ENCODE measurements around the gene FDX1. TPM values are rescaled to one million over a fixed set of nuclear protein-coding genes. Genes with fewer than 3 reads are reported as not detected.
"Not testable (repeated sequence)": the region's sequence is repeated elsewhere in the genome, so short reads cannot be mapped to it uniquely, and the experiment has no call there.

The FDX1 gene
- total and polyA plus RNA-seq, 7 experiments from 2014 or later: 7.7 to 18.5 (median 10.9) TPM

- intact Hi-C loops (cut with micrococcal nuclease): not testable (repeated sequence)
These were observed 26.2 kb upstream of the FDX1 start for GRCh38 chr11:110403585-110403984.

DNA sequence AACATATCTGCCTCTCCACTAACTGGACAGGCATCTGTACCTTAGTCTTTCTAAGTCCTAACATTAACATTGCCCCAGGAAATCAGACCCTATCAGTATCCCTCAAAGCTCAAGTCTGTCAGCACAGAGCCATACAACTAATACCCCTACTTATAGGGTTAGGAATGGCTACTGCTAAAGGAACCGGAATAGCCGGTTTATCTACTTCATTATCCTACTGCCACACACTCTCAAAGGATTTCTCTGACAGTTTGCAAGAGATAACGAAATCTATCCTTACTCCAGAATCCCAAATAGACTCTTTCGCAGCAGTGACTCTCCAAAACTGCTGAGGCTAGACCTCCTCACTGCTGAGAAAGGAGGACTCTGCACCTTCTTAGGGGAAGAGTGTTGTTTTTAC lies 24.1 kb upstream of the FDX1 start:
- H3K27me3 Mint-ChIP-seq; DNase-seq; H3K27ac ChIP-seq (ENCODE audit: low read depth, low read length); H3K36me3 ChIP-seq (ENCODE audit: control insufficient read depth in 2 of 3, insufficient read depth in 3 of 3, low read length in 3 of 3); H3K4me1 Mint-ChIP-seq; ATAC-seq; H3K4me3 Mint-ChIP-seq; H3K27ac Mint-ChIP-seq; H3K4me3 ChIP-seq (ENCODE audit: low read length); POLR2A ChIA-PET; intact Hi-C loops (cut with micrococcal nuclease); H3K36me3 Mint-ChIP-seq; H3K9me3 ChIP-seq (ENCODE audit: control insufficient read depth in 2 of 3, low read length in 3 of 3); H3K4me1 ChIP-seq (ENCODE audit: control insufficient read depth in 2 of 2, insufficient read depth in 2 of 2, low read length in 2 of 2); H3K27me3 ChIP-seq (ENCODE audit: control insufficient read depth in 2 of 2, insufficient read depth in 2 of 2, low read length in 2 of 2): not testable (repeated sequence)
- H3K9me3 Mint-ChIP-seq: peaks cover 0 to 13% (median 0%) of the 10 kb centered on the region in 11 donors
- CTCF ChIA-PET: interaction anchor here (1.2 kb wide), 1 partner anchor 27 kb away, joined by 4 read pairs; no protein-coding TSS in a partner anchor

More at GRCh38 chr11:110403585-110403984, 26.2 kb upstream of the FDX1 start:
- H3K27ac Mint-ChIP-seq; H3K36me3 Mint-ChIP-seq; POLR2A ChIA-PET; H3K9me3 ChIP-seq (ENCODE audit: control insufficient read depth in 2 of 3, low read length in 3 of 3); ATAC-seq; H3K27ac ChIP-seq (ENCODE audit: low read depth, low read length); H3K36me3 ChIP-seq (ENCODE audit: control insufficient read depth in 2 of 3, insufficient read depth in 3 of 3, low read length in 3 of 3); H3K27me3 ChIP-seq (ENCODE audit: control insufficient read depth in 2 of 2, insufficient read depth in 2 of 2, low read length in 2 of 2); CTCF ChIA-PET; H3K4me3 ChIP-seq (ENCODE audit: low read length); H3K4me1 ChIP-seq (ENCODE audit: control insufficient read depth in 2 of 2, insufficient read depth in 2 of 2, low read length in 2 of 2); H3K4me1 Mint-ChIP-seq; H3K4me3 Mint-ChIP-seq; DNase-seq; H3K27me3 Mint-ChIP-seq: not testable (repeated sequence)
- H3K9me3 Mint-ChIP-seq: peaks cover 0 to 13% (median 0%) of the 10 kb centered on the region in 11 donors

DNA sequence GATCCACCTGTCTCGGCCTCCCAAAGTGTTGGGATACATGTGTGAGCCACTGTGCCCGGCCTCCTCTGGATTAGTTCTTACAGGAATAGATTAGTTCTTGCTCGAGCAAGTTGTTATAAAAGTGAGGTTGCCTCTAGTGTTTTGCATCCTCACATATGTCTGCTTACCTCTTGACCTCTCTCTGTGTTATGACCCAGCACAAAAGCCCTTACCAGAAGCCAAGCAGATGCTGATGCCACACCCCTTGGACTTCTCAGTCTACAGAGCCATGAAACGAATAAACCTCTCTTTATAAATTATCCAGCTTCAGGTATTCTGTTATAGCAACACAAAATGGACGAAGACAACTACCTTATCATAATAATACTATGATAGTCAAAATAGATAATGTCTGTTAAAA lies 22.4 kb upstream of the FDX1 start:
- H3K4me1 Mint-ChIP-seq: peaks cover 0 to 2% (median 0%) of the 10 kb centered on the region in 7 donors
- no peak for ATAC-seq
- no peak overlapping the region for H3K27ac ChIP-seq (ENCODE audit: low read depth, low read length)

DNA sequence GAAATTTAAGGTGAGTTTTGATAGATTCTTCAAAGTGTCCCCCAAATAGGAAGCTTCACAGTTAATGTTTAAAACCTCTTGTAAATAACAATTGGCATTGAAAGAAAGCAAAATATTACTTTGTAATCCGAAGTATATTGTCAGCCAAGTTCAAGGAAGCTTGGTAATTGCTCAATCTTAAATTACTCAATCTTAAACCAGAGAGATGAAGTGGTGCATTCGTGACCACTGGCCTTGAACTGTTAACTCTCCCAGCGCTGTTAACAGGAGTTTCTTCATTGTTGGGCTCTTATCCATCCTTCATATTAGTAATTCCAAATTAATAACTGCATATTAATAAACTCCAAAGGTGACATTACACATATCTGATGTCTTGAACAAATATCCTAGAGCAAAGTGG lies 20.6 kb upstream of the FDX1 start:
- no peaks in the 10 kb centered on the region for H3K36me3 ChIP-seq (ENCODE audit: control insufficient read depth in 2 of 3, insufficient read depth in 3 of 3, low read length in 3 of 3)
- H3K4me3 Mint-ChIP-seq: no peak overlapping the region

More for the DNA sequence above, 22.4 kb upstream of the FDX1 start:
- H3K9me3 Mint-ChIP-seq: peaks cover 0 to 13% (median 0%) of the 10 kb centered on the region in 11 donors
- Histone ChIP-seq H3K36me3 (ENCODE audit: control insufficient read depth in 2 of 3, insufficient read depth in 3 of 3, low read length in 3 of 3) (no peaks in the 10 kb centered on the region), H3K27me3 (ENCODE audit: control insufficient read depth in 2 of 2, insufficient read depth in 2 of 2, low read length in 2 of 2) (no peaks in the 10 kb centered on the region), H3K4me3 (ENCODE audit: low read length) (no peak overlapping the region), H3K9me3 (ENCODE audit: control insufficient read depth in 2 of 3, low read length in 3 of 3) (no peaks in the 10 kb centered on the region), H3K4me1 (ENCODE audit: control insufficient read depth in 2 of 2, insufficient read depth in 2 of 2, low read length in 2 of 2) (no peaks in the 10 kb centered on the region)
- H3K36me3 Mint-ChIP-seq: no peaks in the 10 kb centered on the region
- no peak overlapping the region for H3K4me3 Mint-ChIP-seq
- intact Hi-C loops (cut with micrococcal nuclease): no loop called here
- CTCF ChIA-PET: no interaction called here
- H3K27ac Mint-ChIP-seq: no peak overlapping the region
- peaks cover 0 to 6% (median 0%) of the 10 kb centered on the region in 5 donors for H3K27me3 Mint-ChIP-seq
- DNase-seq: no peak
- POLR2A ChIA-PET: no interaction called here

DNA sequence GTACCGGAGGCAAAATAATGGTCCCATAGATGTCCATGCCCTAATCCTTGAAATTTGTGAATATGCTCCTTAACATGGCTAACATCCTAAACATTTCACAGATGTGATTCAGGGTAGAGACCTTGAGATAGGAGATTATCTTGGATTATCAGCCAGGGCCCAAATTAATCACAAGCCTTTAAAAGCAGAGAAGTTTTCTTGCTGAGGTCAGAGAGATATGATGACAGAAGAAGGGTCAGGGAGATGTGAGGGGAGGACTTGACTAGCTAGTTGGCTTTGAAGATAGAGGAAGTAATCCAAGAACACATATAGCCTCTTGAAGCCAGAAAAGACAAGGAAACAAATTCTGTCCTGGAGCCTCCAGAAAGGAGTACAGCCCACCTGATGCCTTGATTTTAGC lies 19.1 kb upstream of the FDX1 start:
- no peak overlapping the region for H3K4me3 ChIP-seq (ENCODE audit: low read length)
- no peaks in the 10 kb centered on the region for H3K36me3 ChIP-seq (ENCODE audit: control insufficient read depth in 2 of 3, insufficient read depth in 3 of 3, low read length in 3 of 3)
- no peaks in the 10 kb centered on the region for H3K4me1 ChIP-seq (ENCODE audit: control insufficient read depth in 2 of 2, insufficient read depth in 2 of 2, low read length in 2 of 2)
- CTCF ChIA-PET: no interaction called here
- DNase-seq: no peak
- Mint-ChIP-seq H3K27me3 (peaks cover 0 to 6% (median 0%) of the 10 kb centered on the region in 5 donors), H3K9me3 (peaks cover 0 to 13% (median 0%) of the 10 kb centered on the region in 11 donors), H3K36me3 (no peaks in the 10 kb centered on the region), H3K4me1 (peaks cover 0 to 2% (median 0%) of the 10 kb centered on the region in 7 donors), H3K27ac (no peak overlapping the region), H3K4me3 (no peak overlapping the region)
- H3K27me3 ChIP-seq (ENCODE audit: control insufficient read depth in 2 of 2, insufficient read depth in 2 of 2, low read length in 2 of 2): no peaks in the 10 kb centered on the region
- H3K27ac ChIP-seq (ENCODE audit: low read depth, low read length): no peak overlapping the region
- no peak for ATAC-seq
- intact Hi-C loops (cut with micrococcal nuclease): no loop called here
- POLR2A ChIA-PET: no interaction called here
- no peaks in the 10 kb centered on the region for H3K9me3 ChIP-seq (ENCODE audit: control insufficient read depth in 2 of 3, low read length in 3 of 3)

More for the DNA sequence above, 20.6 kb upstream of the FDX1 start:
- ATAC-seq (peak; percentile 31), DNase-seq (no peak)
- Histone ChIP-seq H3K4me1 (ENCODE audit: control insufficient read depth in 2 of 2, insufficient read depth in 2 of 2, low read length in 2 of 2) (no peaks in the 10 kb centered on the region), H3K27ac (ENCODE audit: low read depth, low read length) (no peak overlapping the region), H3K4me3 (ENCODE audit: low read length) (no peak overlapping the region), H3K9me3 (ENCODE audit: control insufficient read depth in 2 of 3, low read length in 3 of 3) (no peaks in the 10 kb centered on the region), H3K27me3 (ENCODE audit: control insufficient read depth in 2 of 2, insufficient read depth in 2 of 2, low read length in 2 of 2) (no peaks in the 10 kb centered on the region)
- no peaks in the 10 kb centered on the region for H3K36me3 Mint-ChIP-seq
- POLR2A ChIA-PET: no interaction called here
- peaks cover 0 to 2% (median 0%) of the 10 kb centered on the region in 7 donors for H3K4me1 Mint-ChIP-seq
- intact Hi-C loops (cut with micrococcal nuclease): no loop called here
- peaks cover 0 to 13% (median 0%) of the 10 kb centered on the region in 11 donors for H3K9me3 Mint-ChIP-seq
- CTCF ChIA-PET: no interaction called here
- peaks cover 0 to 6% (median 0%) of the 10 kb centered on the region in 5 donors for H3K27me3 Mint-ChIP-seq
- H3K27ac Mint-ChIP-seq: no peak overlapping the region

DNA sequence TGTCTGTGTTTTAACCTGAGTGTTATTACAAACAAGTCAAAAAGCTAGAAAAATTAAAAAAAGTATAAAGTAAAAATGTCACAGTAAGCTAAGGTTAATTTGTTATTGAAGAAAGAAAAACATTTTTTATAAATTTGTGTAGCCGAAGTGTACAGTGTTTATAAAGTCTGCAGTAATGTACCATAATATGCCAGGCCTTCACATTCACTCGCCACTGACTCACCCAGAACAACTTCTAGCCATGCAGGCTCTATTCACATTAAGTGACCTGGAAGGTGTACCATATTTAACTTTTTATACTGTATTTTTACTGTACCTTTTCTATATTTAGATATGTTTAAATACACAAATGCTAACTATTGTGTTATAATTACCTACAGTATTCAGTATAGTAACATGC lies 14.7 kb upstream of the FDX1 start:
- intact Hi-C loops (cut with micrococcal nuclease): no loop called here
- H3K36me3 Mint-ChIP-seq: no peaks in the 10 kb centered on the region
- DNase-seq: no peak
- H3K4me1 Mint-ChIP-seq: no peaks in the 10 kb centered on the region
- POLR2A ChIA-PET: interaction anchor here (0.8 kb wide), 1 partner anchor 14 kb away, joined by 3 read pairs; no protein-coding TSS in a partner anchor
- no peaks in the 10 kb centered on the region for H3K4me1 ChIP-seq (ENCODE audit: control insufficient read depth in 2 of 2, insufficient read depth in 2 of 2, low read length in 2 of 2)
- H3K27me3 ChIP-seq (ENCODE audit: control insufficient read depth in 2 of 2, insufficient read depth in 2 of 2, low read length in 2 of 2): no peaks in the 10 kb centered on the region
- H3K4me3 ChIP-seq (ENCODE audit: low read length): no peak overlapping the region
- H3K27me3 Mint-ChIP-seq: peaks cover 0 to 3% (median 0%) of the 10 kb centered on the region in 5 donors
- no peak overlapping the region for H3K27ac Mint-ChIP-seq
- no peak overlapping the region for H3K27ac ChIP-seq (ENCODE audit: low read depth, low read length)
- no peak for ATAC-seq
- H3K9me3 ChIP-seq (ENCODE audit: control insufficient read depth in 2 of 3, low read length in 3 of 3): no peaks in the 10 kb centered on the region
- H3K36me3 ChIP-seq (ENCODE audit: control insufficient read depth in 2 of 3, insufficient read depth in 3 of 3, low read length in 3 of 3): no peaks in the 10 kb centered on the region
- CTCF ChIA-PET: no interaction called here
- H3K4me3 Mint-ChIP-seq: no peak overlapping the region
- H3K9me3 Mint-ChIP-seq: peaks cover 0 to 4% (median 0%) of the 10 kb centered on the region in 11 donors

DNA sequence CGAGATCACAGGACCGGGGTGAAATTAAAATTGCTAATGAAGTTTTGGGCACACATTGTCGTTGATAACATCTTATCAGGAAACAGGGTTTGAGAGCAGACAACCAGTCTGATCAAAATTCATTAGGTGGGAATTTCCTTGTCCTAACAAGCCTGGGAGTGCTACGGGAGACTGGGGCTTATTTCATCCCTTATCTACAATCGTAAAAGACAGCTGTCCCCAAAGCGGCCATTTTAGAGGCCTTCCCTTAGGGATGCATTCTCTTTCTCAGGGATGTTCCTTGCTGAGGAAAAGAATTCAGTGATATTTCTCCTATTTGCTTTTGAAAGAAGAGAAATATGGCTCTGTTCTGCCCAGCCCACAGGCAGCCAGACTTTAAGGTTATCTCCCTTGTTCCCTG lies 8.1 kb upstream of the FDX1 start:
- H3K4me1 Mint-ChIP-seq; H3K27ac ChIP-seq (ENCODE audit: low read depth, low read length); H3K27me3 ChIP-seq (ENCODE audit: control insufficient read depth in 2 of 2, insufficient read depth in 2 of 2, low read length in 2 of 2); H3K27ac Mint-ChIP-seq; H3K9me3 ChIP-seq (ENCODE audit: control insufficient read depth in 2 of 3, low read length in 3 of 3); ATAC-seq; H3K4me1 ChIP-seq (ENCODE audit: control insufficient read depth in 2 of 2, insufficient read depth in 2 of 2, low read length in 2 of 2); POLR2A ChIA-PET; H3K4me3 ChIP-seq (ENCODE audit: low read length); H3K36me3 ChIP-seq (ENCODE audit: control insufficient read depth in 2 of 3, insufficient read depth in 3 of 3, low read length in 3 of 3); DNase-seq; CTCF ChIA-PET; H3K27me3 Mint-ChIP-seq; H3K4me3 Mint-ChIP-seq; intact Hi-C loops (cut with micrococcal nuclease): not testable (repeated sequence)
- peaks cover 0 to 17% (median 7%) of the 10 kb centered on the region in 11 donors for H3K9me3 Mint-ChIP-seq
- peaks cover 0 to 11% (median 4%) of the 10 kb centered on the region in 5 donors for H3K36me3 Mint-ChIP-seq

Measured in naive thymus-derived CD4-positive, alpha-beta T cell (primary cell).